HepG2 (cell line): ENCODE results near the gene EFEMP2. TPM values are rescaled to one million over a fixed set of nuclear protein-coding genes. Genes with fewer than 3 reads are reported as not detected.

Experiments used
- ATF5 ChIP-seq: sonication (generic); formaldehyde crosslinking; IDR thresholded peaks from 2 replicates; pipeline ENCODE4 v1.4.0; 2020; ENCODE audit warnings: mild to moderate bottlenecking, low read depth, missing genetic modification reagents
- CREBL2 ChIP-seq: sonication (generic); formaldehyde crosslinking; IDR thresholded peaks from 2 replicates; pipeline ENCODE4 v1.8.1; 2023; ENCODE audit warnings: missing genetic modification reagents, mild to moderate bottlenecking, borderline replicate concordance
- HDAC6 ChIP-seq: fragments of 200-600 bp; sonication (generic); IDR thresholded peaks from 2 replicates; pipeline ENCODE4 v1.7.0; 2017; ENCODE audit warnings: mild to moderate bottlenecking, antibody characterized with exemption, low read length, low read depth
- HNRNPK ChIP-seq: fragments of 200-400 bp; formaldehyde crosslinking; IDR thresholded peaks from 2 replicates; pipeline ENCODE4 v1.6.1; 2018; ENCODE audit warnings: low read length, low read depth, moderate library complexity, mild to moderate bottlenecking; ENCODE audit not compliant: poor library complexity, severe bottlenecking
- JUND ChIP-seq: sonication (generic); formaldehyde crosslinking; IDR thresholded peaks from 2 replicates; pipeline ENCODE4 v1.8.0; 2022; ENCODE audit warnings: mild to moderate bottlenecking, missing genetic modification reagents
- NFYC ChIP-seq: IDR thresholded peaks from 2 replicates; pipeline ENCODE4 v1.6.1; 2016; ENCODE audit warnings: missing genetic modification reagents, missing compliant biosample characterization
- NRL ChIP-seq: sonication (generic); formaldehyde crosslinking; IDR thresholded peaks from 2 replicates; pipeline ENCODE4 v1.5.0; 2020; ENCODE audit warnings: missing genetic modification reagents, mild to moderate bottlenecking, moderate library complexity, borderline replicate concordance
- PATZ1 ChIP-seq: sonication (generic); formaldehyde crosslinking; IDR thresholded peaks from 2 replicates; pipeline ENCODE4 v1.4.0; 2020; ENCODE audit warnings: missing genetic modification reagents
- RERE ChIP-seq: IDR thresholded peaks from 2 replicates; pipeline ENCODE4 v1.6.1; 2016; ENCODE audit warnings: low read depth, missing genetic modification reagents, missing compliant biosample characterization
- U2AF1 ChIP-seq: fragments of 200-400 bp; formaldehyde crosslinking; optimal IDR thresholded peaks from 2 replicates; pipeline ENCODE3; 2017; ENCODE audit warnings: mild to moderate bottlenecking, low read depth, low read length
- ZBTB1 ChIP-seq: sonication (generic); formaldehyde crosslinking; IDR thresholded peaks from 2 replicates; pipeline ENCODE4 v1.4.0; 2020; ENCODE audit warnings: missing genetic modification reagents, borderline replicate concordance
- ZFP82 ChIP-seq: sonication (generic); formaldehyde crosslinking; IDR thresholded peaks from 2 replicates; pipeline ENCODE4 v1.5.1; 2020; ENCODE audit warnings: mild to moderate bottlenecking, missing genetic modification reagents, borderline replicate concordance
- ZNF143 ChIP-seq: sonication (generic); formaldehyde crosslinking; IDR thresholded peaks from 2 replicates; pipeline ENCODE4 v1.4.0; 2020; ENCODE audit warnings: missing genetic modification reagents
- ZNF232 ChIP-seq: sonication (generic); formaldehyde crosslinking; IDR thresholded peaks from 2 replicates; pipeline ENCODE4 v1.4.0; 2020; ENCODE audit warnings: missing genetic modification reagents, borderline replicate concordance
- ZNF354B ChIP-seq: sonication (generic); formaldehyde crosslinking; IDR thresholded peaks from 2 replicates; pipeline ENCODE4 v1.8.0; 2022; ENCODE audit warnings: mild to moderate bottlenecking, missing genetic modification reagents
- ZNF549 ChIP-seq: sonication (generic); formaldehyde crosslinking; IDR thresholded peaks from 2 replicates; pipeline ENCODE4 v1.5.0; 2020; ENCODE audit warnings: missing genetic modification reagents
- ZNF674 ChIP-seq: sonication (generic); formaldehyde crosslinking; IDR thresholded peaks from 2 replicates; pipeline ENCODE4 v1.5.0; 2020; ENCODE audit warnings: low read depth, mild to moderate bottlenecking, missing genetic modification reagents
- ZNF788 ChIP-seq: sonication (generic); formaldehyde crosslinking; IDR thresholded peaks from 2 replicates; pipeline ENCODE4 v1.5.0; 2020; ENCODE audit warnings: mild to moderate bottlenecking, missing genetic modification reagents, borderline replicate concordance
- ZSCAN22 ChIP-seq: sonication (generic); formaldehyde crosslinking; IDR thresholded peaks from 2 replicates; pipeline ENCODE4 v1.4.0; 2020; ENCODE audit warnings: mild to moderate bottlenecking, missing genetic modification reagents
- polyA plus RNA-seq, 8 experiments: library from polyadenylated mRNA; depleted of rRNA in 3 of 8; stranded (reverse) in 7 of 8; unstranded in 1 of 8; fragments of >200 nt; fragmentation: Illumina TruSeq in 4 of 8; extraction: Trizol in 4 of 8; gene quantifications; 2 replicates each; pipeline versions ENCODE4 v1.2.1 to v1.2.3, GENCODE V29; 2011 to 2016; ENCODE audit warnings: low read depth in 4 of 8, missing spikeins in 1 of 8, mixed read lengths in 1 of 8; ENCODE audit not compliant: insufficient read depth in 1 of 8
- total RNA-seq, 5 experiments: library from RNA; depleted of rRNA; stranded (reverse); fragments of >200 nt; fragmentation: Illumina TruSeq; extraction: Trizol; gene quantifications; 2 replicates each; pipeline ENCODE4 v1.2.3, GENCODE V29; 2016; ENCODE audit warnings: low read depth in 1 of 5

The EFEMP2 gene
- total and polyA plus RNA-seq, 2 of the 13 experiments (the other 11 are each of a cell fraction or from before 2014, with no cell fraction given): 7.4 to 29.7 TPM

GRCh38 chr11:65860278-65861164 lies 12.1 kb downstream of the EFEMP2 start, which contains the start of gene MUS81 (continued):
- TF ChIP-seq NRL (CRISPR knock-in tag): 0 out of 2 replicates have a peak, but pooled peaks have one; percentile 57
- TF ChIP-seq ZBTB1: no peak
- peak; percentile 82 for TF ChIP-seq ZNF143 (CRISPR knock-in tag)
- peak; percentile 59 for TF ChIP-seq HNRNPK
- TF ChIP-seq NFYC (CRISPR knock-in tag): peak; percentile 67
- no peak for TF ChIP-seq ZNF549 (CRISPR knock-in tag)
- no peak for TF ChIP-seq CREBL2
- TF ChIP-seq ZFP82 (CRISPR knock-in tag): peak; percentile 92; the same call in 1 of the 2 replicates
- no peak; the same call in 1 of the 2 replicates for TF ChIP-seq RERE (CRISPR knock-in tag)
- TF ChIP-seq JUND (CRISPR knock-in tag): no peak; the same call in 1 of the 2 replicates
- no peak for TF ChIP-seq ATF5 (CRISPR knock-in tag)
- peak; percentile 34; the same call in 1 of the 2 replicates for TF ChIP-seq ZNF674
- peak; percentile 38 for TF ChIP-seq U2AF1
- TF ChIP-seq HDAC6: no peak
- TF ChIP-seq ZNF232 (CRISPR knock-in tag): peak; percentile 0; the same call in 1 of the 2 replicates
- TF ChIP-seq ZNF354B (CRISPR knock-in tag): no peak
- peak; percentile 78; the same call in 1 of the 2 replicates for TF ChIP-seq ZNF788 (CRISPR knock-in tag)
- no peak for TF ChIP-seq ZSCAN22 (CRISPR knock-in tag)
- peak; percentile 89 for TF ChIP-seq PATZ1 (CRISPR knock-in tag)
